ENCODE results near the gene CRIP1. TPM values are rescaled to one million over a fixed set of nuclear protein-coding genes. Genes with fewer than 3 reads are reported as not detected.

CRIP1 gene
- polyA plus RNA-seq, 3 donors: 688 to 2,084 (median 1,032) TPM

DNA sequence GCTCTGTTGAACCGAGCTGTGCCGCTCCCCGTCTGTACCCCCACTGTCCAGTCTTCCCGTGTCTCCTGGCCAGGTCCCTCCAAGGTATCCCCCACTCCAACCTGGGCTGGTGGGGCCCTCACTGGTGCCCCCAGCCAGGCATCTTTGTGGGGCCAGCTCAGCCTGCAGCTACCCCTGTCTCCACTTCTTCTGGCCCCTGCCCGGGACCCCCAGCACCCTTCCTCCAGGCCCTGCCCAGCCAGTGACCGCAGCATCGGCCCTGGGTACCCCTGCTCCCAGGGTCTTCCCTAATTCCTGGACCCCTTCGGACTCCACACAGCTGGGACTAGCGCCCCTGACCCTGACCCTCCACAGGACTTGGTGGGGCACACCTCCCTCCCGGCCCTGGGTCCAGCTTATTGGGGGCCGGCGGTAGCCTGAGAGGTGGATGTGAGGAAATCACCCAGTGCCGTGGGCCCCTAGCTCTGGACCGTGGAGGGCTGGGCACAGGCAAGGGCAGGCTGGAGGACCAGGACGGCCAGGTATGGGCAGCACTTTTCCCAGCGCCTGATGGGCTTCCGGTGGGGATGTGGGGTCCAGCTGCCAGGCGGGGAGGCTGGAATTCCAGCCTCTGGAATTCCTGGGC lies 4.1 kb upstream of the CRIP1 start:
- peaks cover 7 to 64% of the 10 kb centered on the region in 2 donors for H3K27me3 ChIP-seq (ENCODE audit: control insufficient read depth in 2 of 2, insufficient read depth in 2 of 2, low read length in 2 of 2)
- H3K4me3 Mint-ChIP-seq: peak overlapping the region; percentile 75 to 82
- peak overlapping the region in 1 of 3 experiments; percentile 72 for H3K4me3 ChIP-seq (replicated peaks in 1 of 3; ENCODE audit: low read depth in 2 of 3, low read length in 3 of 3)
- H3K27ac ChIP-seq (ENCODE audit: low read depth in 1 of 2, low read length in 2 of 2): peak overlapping the region; percentile 82 to 99
- peak overlapping the region; percentile 97 for H3K9ac ChIP-seq (ENCODE audit: insufficient read depth, low read length, poor library complexity, severe bottlenecking)
- peaks cover 5 to 10% of the 10 kb centered on the region in 2 donors for H3K36me3 Mint-ChIP-seq
- DNase-seq: no peak
- TF ChIP-seq, protein P1, sequence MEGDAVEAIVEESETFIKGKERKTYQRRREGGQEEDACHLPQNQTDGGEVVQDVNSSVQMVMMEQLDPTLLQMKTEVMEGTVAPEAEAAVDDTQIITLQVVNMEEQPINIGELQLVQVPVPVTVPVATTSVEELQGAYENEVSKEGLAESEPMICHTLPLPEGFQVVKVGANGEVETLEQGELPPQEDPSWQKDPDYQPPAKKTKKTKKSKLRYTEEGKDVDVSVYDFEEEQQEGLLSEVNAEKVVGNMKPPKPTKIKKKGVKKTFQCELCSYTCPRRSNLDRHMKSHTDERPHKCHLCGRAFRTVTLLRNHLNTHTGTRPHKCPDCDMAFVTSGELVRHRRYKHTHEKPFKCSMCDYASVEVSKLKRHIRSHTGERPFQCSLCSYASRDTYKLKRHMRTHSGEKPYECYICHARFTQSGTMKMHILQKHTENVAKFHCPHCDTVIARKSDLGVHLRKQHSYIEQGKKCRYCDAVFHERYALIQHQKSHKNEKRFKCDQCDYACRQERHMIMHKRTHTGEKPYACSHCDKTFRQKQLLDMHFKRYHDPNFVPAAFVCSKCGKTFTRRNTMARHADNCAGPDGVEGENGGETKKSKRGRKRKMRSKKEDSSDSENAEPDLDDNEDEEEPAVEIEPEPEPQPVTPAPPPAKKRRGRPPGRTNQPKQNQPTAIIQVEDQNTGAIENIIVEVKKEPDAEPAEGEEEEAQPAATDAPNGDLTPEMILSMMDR (IDR thresholded peaks at IDR 0.05): no peak
- no peaks in the 10 kb centered on the region for H3K36me3 ChIP-seq (replicated peaks in 1 of 2; ENCODE audit: control insufficient read depth in 1 of 2, insufficient read depth in 2 of 2, low read length in 2 of 2)
- H3K9me3 ChIP-seq (replicated peaks in 1 of 2; ENCODE audit: control insufficient read depth in 1 of 2, insufficient read depth in 1 of 2, low read length in 2 of 2): peaks cover 4% of the 10 kb centered on the region in 2 donors
- H3K9me3 Mint-ChIP-seq: peaks cover 0 to 14% (median 8%) of the 10 kb centered on the region in 7 donors
- WGBS (ENCODE audit: insufficient coverage): 90% methylated on average over 12 of the region's 18 CpGs
- no peaks in the 10 kb centered on the region for H4K20me1 ChIP-seq (ENCODE audit: insufficient read depth, low read length)
- peak overlapping the region; percentile 79 for H3K4me2 ChIP-seq (replicated peaks; ENCODE audit: extremely low read depth, low read length, poor library complexity, severe bottlenecking)
- intact Hi-C loops (cut with micrococcal nuclease): loop anchor here (5.0 to 10.0 kb wide), 2 partner anchors 410 to 418 kb away; partner anchors contain the start of gene GPR132 (in 1 of the 2)
- H3K27ac Mint-ChIP-seq: peak overlapping the region; percentile 96 to 99 (median 99)
- peaks cover 54% of the 10 kb centered on the region for H3K4me1 Mint-ChIP-seq
- H3K27me3 Mint-ChIP-seq (ENCODE audit: low read depth in 3 of 3): peaks cover 45 to 82% (median 51%) of the 10 kb centered on the region in 3 donors
- H2AFZ ChIP-seq (ENCODE audit: insufficient read depth, low read depth, low read length, poor library complexity, severe bottlenecking): no peak overlapping the region
- peaks cover 58 to 73% of the 10 kb centered on the region in 2 donors for H3K4me1 ChIP-seq (ENCODE audit: control insufficient read depth in 1 of 2, insufficient read depth in 2 of 2, low read length in 2 of 2)
- no peaks in the 10 kb centered on the region for H3K79me2 ChIP-seq (ENCODE audit: insufficient read depth, low read length)

DNA sequence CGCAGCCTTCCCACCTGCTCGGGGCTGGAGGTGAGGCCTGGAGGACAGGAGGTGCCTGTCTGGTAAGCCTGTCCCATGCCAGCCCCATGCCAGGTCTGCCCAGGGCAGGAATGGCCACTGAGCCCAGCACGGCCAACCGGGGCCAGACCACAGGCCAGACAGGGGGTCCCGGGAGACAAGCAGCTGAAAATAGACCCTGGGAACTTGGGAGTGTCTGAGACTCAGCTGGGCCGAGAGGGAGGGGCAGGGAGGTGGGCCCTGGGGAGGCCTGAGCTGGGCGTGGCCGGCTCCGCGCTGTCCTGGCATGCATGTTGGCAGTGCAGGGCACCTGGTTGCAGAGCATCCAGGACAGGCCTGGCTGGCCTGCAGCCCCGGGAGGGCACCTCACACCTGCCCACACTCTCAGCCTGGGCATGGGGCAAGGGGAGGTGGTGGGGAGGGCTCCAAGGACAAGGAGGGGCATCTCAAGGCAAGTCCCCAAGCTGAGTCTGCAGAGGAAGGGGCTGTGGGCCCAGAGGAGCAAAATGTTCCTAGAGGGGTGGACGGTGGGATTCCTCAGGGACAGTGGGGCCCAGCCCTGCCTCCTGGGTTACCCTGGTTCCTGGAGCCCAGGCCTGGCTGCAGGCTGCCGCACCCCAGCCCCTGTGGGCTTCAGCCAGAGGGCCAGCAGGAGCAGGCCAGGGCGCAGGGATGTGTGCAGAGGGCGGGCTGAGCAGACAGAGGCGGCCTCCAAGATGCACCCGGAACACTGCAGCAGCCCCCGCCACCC lies 3.2 kb upstream of the CRIP1 start:
- H3K79me2 ChIP-seq (ENCODE audit: insufficient read depth, low read length): no peaks in the 10 kb centered on the region
- H3K9me3 ChIP-seq (replicated peaks in 1 of 2; ENCODE audit: control insufficient read depth in 1 of 2, insufficient read depth in 1 of 2, low read length in 2 of 2): peaks cover 0 to 4% of the 10 kb centered on the region in 2 donors
- H3K4me2 ChIP-seq (replicated peaks; ENCODE audit: extremely low read depth, low read length, poor library complexity, severe bottlenecking): no peak overlapping the region
- Mint-ChIP-seq H3K4me1 (peaks cover 60% of the 10 kb centered on the region), H3K27me3 (ENCODE audit: low read depth in 3 of 3) (peaks cover 43 to 77% (median 48%) of the 10 kb centered on the region in 3 donors), H3K36me3 (peaks cover 5 to 10% of the 10 kb centered on the region in 2 donors), H3K9me3 (peaks cover 0 to 14% (median 6%) of the 10 kb centered on the region in 7 donors), H3K4me3 (no peak overlapping the region), H3K27ac (peak overlapping the region in 5 of 7 donors; percentile 35 to 99 (median 99))
- intact Hi-C loops (cut with micrococcal nuclease): loop anchor here (5.0 to 10.0 kb wide), 2 partner anchors 411 to 419 kb away; partner anchors contain the start of gene GPR132 (in 1 of the 2)
- TF ChIP-seq, protein P1 (IDR thresholded peaks at IDR 0.05): no peak
- H3K36me3 ChIP-seq (replicated peaks in 1 of 2; ENCODE audit: control insufficient read depth in 1 of 2, insufficient read depth in 2 of 2, low read length in 2 of 2): peaks cover 0 to 1% of the 10 kb centered on the region in 2 donors
- H3K4me1 ChIP-seq (ENCODE audit: control insufficient read depth in 1 of 2, insufficient read depth in 2 of 2, low read length in 2 of 2): peaks cover 67 to 76% of the 10 kb centered on the region in 2 donors
- WGBS (ENCODE audit: insufficient coverage): 88% methylated on average over 15 of the region's 18 CpGs
- H3K27ac ChIP-seq (ENCODE audit: low read depth in 1 of 2, low read length in 2 of 2): no peak overlapping the region
- no peak for DNase-seq
- H3K4me3 ChIP-seq (replicated peaks in 1 of 3; ENCODE audit: low read depth in 2 of 3, low read length in 3 of 3): no peak overlapping the region
- no peak overlapping the region for H2AFZ ChIP-seq (ENCODE audit: insufficient read depth, low read depth, low read length, poor library complexity, severe bottlenecking)
- peaks cover 4 to 58% of the 10 kb centered on the region in 2 donors for H3K27me3 ChIP-seq (ENCODE audit: control insufficient read depth in 2 of 2, insufficient read depth in 2 of 2, low read length in 2 of 2)
- H3K9ac ChIP-seq (ENCODE audit: insufficient read depth, low read length, poor library complexity, severe bottlenecking): no peak overlapping the region
- H4K20me1 ChIP-seq (ENCODE audit: insufficient read depth, low read length): peaks cover 2% of the 10 kb centered on the region

All from CD14-positive monocyte (primary cell).